ENCODE measurements around the gene PIP4K2C.

GRCh38 chr12:57548013-57548315, 43.0 kb upstream of the PIP4K2C start:
- TF ChIP-seq TAF1 (IDR thresholded peaks at IDR 0.05; ENCODE audit: borderline replicate concordance, low read depth, low read length) (no peak), POLR2A (IDR thresholded peaks at IDR 0.05; ENCODE audit: low read depth, low read length) (no peak), POLR2AphosphoS5 (IDR thresholded peaks at IDR 0.05; ENCODE audit: low read depth, low read length) (no peak)

All from GM12892 (cell line).